ENCODE results near the gene VPS52.

Gene VPS52

DNA sequence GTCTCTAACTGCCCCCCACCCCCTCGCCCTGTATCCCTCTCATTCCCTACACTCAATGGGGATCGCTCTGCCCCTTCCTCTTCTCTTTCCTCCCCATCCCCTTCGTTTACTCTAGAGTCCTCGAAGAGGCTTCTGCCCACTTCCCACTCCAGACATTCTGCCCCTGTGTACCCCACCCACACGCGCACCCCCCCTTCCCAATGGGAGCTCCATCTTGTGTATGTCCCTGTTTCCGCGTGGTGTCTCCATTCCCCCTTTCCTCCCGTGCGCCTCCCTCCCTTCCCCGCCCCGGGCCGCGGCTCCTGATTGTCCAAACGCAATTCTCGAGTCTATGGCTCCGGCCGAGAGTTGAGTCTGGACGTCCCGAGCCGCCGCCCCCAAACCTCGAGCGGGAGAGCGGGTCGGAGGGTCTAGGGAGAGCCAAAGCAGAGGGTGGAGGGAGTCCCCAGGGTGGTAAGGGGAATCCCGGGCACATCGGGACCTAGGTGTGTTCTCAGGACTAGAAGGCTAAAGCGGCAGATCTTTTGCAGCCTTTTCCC, 64.1 kb downstream of the VPS52 start:
- DNase-seq, result no peak

DNA sequence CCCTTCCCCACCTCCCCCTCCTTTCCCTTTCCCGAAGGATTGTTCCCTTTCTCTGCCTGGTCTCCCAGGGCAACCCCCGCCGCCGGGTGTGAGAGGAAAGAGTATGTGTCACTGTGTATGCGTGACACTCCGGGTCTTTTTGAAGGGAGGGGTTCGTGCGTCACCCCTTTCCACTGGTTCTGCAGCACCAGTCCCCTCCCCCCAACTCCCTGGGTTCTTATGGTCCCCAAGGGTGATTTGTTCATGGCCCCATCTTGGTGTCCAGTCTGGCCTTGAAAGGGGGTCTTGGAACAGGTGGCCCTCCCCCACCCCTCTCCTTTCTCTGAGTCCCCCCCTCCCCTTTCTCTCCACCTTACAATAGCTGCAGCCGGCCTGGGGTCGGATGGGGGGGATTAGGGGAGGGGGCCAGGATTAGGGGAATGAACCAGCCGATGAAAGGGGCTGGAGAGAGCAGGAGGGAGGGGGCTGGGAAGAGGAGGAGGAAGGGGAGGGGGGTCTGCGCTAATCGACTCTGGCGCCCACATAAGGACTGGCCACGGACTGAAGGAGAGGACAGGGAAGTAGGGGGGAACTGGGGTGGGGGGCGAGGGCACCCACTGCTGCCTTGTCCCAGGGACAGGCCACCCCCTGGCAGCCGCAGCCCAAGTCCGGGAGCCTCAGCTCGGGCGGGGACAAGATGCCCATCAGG, 64.7 kb downstream of the VPS52 start:
- DNase-seq, result no peak

DNA sequence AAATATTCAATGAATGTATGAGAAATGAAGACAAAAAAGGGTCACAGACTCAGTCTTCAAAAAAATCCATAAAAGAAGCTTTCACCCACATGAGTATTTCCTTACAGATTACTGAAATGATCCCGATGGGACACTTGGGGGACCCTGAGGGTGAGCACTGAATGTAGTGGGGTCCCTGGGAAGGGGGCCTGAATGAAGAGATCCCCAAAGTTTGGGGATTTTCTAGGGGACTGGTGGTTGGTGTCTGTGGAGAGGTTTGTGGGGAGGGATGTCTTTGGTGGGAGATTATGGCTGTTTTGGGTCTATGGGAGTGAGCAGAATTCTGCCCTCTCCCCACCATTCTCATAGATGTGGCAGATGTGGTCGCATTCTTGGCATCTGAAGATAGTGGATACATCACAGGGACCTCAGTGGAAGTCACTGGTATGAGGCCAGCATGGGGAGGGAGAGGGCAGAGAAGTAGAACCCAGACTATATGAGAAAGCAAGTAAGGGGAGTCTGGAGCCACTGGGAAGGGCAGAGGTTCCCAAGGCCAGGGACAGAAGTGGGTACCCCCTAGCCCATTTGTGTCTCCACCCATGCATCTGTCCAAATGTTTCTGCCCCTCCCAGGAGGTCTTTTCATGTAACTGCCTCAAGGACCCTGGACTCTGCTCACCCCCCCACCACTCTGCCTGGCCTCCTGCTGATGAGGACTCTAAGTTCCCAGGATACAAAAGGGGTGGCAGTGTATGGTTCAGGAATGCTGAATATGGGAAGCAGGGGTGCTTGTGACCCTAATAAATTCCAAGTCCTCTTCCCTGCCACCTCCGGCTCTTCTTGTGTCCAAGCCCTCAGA, 65.4 kb downstream of the VPS52 start:
- no peak for DNase-seq

DNA sequence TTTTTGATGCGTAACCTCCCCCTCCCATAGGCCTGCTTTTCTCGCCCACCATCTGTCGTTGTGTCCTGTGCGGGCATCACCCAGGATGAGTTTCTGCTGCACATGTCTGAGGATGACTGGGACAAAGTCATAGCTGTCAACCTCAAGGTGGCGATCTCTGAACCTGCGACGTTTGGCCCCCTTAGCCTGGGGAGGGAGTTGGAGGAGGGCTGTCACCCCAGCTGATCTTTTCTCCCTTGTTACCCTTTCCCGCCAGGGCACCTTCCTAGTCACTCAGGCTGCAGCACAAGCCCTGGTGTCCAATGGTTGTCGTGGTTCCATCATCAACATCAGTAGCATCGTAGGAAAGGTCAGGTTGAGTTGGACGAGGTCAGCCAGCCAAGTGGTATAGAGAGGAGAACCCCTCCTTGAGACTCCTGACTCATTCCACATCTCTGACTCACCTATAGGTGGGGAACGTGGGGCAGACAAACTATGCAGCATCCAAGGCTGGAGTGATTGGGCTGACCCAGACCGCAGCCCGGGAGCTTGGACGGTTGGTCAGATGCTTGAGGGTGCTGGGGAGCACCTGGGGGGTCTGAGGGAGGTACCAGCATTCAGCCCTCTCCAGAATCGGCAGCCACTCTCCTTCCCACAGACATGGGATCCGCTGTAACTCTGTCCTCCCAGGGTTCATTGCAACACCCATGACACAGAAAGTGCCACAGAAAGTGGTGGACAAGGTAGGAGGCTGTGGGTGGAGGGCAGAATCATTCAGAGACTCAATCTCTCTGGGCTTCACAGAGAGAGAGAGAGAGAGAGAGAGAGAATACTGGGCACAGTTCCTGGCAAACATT, 66.3 kb downstream of the VPS52 start:
- no peak for DNase-seq

DNA sequence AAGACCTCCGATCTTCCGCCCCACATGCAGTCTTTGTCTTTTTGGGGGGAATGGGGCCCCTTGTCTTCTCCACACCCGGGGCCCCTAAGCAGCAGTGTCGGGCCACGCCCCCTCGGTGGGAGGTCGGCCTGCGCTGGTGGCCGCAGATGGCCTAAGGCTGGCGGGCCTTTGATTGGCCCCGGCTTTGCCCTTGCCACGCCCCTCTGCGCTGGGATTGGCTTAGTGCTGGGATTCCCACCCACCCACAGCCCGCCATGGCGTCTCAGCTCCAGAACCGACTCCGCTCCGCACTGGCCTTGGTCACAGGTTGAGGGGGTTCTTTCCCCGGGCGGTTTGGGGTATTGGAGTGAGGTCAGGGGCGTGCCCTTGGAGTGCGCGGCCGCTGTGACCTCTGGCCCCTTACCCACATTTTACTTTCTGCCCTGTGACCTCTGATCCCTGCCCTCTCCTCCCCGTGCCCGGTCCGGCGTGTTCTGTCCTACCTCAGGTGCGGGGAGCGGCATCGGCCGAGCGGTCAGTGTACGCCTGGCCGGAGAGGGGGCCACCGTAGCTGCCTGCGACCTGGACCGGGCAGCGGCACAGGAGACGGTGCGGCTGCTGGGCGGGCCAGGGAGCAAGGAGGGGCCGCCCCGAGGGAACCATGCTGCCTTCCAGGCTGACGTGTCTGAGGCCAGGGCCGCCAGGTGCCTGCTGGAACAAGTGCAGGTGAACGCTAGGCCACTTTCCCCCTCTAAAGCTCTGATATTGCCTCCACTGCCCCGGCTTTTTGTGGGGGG, 67.1 kb downstream of the VPS52 start, which contains the start of gene HSD17B8:
Gene HSD17B8, plus strand, starts transcription at position 241 of the 776 bp plus-strand sequence. Its CDS starts 14 bp downstream, at position 255.
- peak; percentile 45 for DNase-seq

DNA sequence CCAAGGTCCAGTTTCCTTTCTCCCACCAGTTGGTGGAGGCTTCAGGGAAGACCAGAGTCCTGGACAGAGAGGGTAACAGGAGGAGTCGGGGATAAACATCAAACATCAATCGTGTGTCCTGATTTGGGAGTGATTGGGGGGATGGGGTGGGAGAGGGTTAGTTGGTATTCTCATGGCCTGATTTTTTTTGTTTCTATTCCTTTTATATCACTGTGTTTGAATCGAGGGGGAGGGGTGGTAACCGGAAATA, 67.6 kb downstream of the VPS52 start:
- DNase-seq, result no peak

DNA sequence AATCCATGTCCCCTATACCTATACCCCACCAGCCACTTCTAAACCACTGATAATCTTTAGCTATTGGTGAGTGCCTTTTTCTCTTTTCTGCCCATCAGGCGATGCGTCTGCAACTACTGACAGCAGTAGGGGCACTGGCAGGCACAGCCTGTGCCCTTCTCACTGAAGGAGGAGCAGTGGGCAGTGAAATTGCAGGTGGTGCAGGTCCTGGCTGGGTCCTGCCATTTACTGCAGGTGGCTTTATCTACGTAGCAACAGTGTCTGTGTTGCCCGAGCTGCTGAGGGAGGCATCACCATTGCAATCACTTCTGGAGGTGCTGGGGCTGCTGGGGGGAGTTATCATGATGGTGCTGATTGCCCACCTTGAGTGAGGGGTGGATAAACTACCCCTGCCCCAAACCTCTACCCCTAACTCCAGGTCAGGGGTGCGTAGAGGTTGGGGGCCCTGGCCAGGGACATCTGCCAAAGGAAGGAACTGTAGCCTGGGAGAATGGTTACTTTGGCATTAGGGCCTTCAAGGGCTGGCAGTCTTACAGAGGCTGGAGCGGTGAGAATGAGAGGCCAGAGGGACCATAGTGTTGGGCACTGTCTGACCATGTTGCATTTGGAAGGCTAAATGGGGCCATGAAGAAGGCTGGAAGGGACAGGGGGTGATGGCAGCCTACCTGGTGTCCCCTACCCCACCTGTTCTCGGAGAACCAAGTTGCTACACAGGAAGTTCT, 68.1 kb downstream of the VPS52 start:
- no peak for DNase-seq

DNA sequence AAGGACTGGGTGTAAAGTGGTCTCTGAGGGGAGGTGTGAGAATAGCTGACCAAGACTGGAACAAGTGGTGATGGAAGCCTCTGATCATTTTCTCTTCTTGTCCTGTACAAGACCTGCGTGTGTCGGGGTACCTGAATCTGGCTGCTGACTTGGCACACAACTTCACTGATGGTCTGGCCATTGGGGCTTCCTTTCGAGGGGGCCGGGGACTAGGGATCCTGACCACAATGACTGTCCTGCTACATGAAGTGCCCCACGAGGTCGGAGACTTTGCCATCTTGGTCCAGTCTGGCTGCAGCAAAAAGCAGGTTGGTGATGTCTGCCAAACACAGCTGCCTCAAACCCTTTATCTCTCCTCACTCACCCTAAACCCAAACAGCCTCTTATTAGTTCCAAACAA, 68.9 kb downstream of the VPS52 start:
- no peak for DNase-seq

DNA sequence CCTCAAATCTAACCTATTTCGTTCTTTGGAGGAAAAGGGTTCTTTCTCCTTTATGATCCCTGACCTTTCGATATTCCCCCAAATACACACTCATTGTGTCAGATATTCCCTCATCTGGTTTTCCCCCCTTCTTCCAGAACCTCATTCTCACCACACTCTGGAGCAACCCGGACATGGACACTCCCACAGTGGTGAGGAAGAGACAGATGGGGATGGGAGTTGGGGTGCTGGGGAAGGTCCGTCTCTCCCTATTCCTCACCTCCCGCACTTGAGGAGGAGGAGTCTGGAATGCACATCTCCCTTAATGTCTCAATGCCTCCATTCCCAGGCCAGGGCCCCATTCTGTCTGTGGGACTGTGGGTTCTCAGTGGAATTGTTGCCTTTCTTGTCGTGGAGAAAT, 69.7 kb downstream of the VPS52 start:
- DNase-seq, result no peak

DNA sequence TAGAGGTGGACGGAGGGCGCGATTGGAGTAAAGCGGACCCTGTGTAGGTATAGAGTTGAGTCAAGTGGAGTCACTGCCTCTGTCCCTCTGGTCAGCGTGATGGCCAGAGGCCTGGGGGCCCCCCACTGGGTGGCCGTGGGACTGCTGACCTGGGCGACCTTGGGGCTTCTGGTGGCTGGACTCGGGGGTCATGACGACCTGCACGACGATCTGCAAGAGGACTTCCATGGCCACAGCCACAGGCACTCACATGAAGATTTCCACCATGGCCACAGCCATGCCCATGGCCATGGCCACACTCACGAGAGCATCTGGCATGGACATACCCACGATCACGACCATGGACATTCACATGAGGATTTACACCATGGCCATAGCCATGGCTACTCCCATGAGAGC, 70.5 kb downstream of the VPS52 start:
- no peak for DNase-seq
